ENCODE measurements around the gene DENND1A.

The DENND1A gene

DNA sequence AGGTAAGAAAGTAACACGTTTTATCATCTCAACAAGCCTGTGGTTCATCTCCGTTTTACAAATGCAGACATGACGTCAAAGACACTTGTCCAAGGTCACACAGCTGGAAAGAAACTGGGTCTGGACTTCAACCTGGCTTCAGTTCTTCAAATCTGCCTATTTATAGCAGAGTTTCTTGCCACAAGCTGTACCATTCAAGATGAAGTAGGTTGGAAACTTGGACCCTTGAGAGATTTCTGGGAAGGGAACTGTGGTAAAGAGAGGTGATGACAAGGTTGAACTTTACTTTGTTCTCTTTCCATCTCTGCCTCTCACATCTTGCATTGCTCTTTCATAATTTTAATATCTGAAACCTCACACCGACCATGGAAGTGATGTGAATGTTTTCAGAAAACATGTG is 29.9 kb upstream of the DENND1A start:
- no peak overlapping the region for H3K4me3 ChIP-seq (ENCODE audit: low read depth, low read length)
- in situ Hi-C loops (cut with HindIII; ENCODE audit: low sequenced_read_pairs) = no loop called here
- no peak for DNase-seq (ENCODE audit: low read depth)
- TF ChIP-seq, protein P1, sequence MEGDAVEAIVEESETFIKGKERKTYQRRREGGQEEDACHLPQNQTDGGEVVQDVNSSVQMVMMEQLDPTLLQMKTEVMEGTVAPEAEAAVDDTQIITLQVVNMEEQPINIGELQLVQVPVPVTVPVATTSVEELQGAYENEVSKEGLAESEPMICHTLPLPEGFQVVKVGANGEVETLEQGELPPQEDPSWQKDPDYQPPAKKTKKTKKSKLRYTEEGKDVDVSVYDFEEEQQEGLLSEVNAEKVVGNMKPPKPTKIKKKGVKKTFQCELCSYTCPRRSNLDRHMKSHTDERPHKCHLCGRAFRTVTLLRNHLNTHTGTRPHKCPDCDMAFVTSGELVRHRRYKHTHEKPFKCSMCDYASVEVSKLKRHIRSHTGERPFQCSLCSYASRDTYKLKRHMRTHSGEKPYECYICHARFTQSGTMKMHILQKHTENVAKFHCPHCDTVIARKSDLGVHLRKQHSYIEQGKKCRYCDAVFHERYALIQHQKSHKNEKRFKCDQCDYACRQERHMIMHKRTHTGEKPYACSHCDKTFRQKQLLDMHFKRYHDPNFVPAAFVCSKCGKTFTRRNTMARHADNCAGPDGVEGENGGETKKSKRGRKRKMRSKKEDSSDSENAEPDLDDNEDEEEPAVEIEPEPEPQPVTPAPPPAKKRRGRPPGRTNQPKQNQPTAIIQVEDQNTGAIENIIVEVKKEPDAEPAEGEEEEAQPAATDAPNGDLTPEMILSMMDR (IDR thresholded peaks at IDR 0.05; ENCODE audit: low read depth, low read length, missing control alignments) = no peak

- in situ Hi-C loops (cut with HindIII; ENCODE audit: low sequenced_read_pairs) = no loop called here
- DNase-seq (ENCODE audit: low read depth) = no peak
- H3K4me3 ChIP-seq (ENCODE audit: low read depth, low read length) = no peak overlapping the region
- TF ChIP-seq, protein P1 (IDR thresholded peaks at IDR 0.05; ENCODE audit: low read depth, low read length, missing control alignments) = no peak
Observed at GRCh38 chr9:123957731-123958130, 27.8 kb upstream of the DENND1A start.

- no peak overlapping the region for H3K4me3 ChIP-seq (ENCODE audit: low read depth, low read length)
- DNase-seq (ENCODE audit: low read depth) = no peak
- TF ChIP-seq, protein P1 (IDR thresholded peaks at IDR 0.05; ENCODE audit: low read depth, low read length, missing control alignments) = no peak
- in situ Hi-C loops (cut with HindIII; ENCODE audit: low sequenced_read_pairs) = no loop called here
Observed at GRCh38 chr9:123957168-123957721, 27.3 kb upstream of the DENND1A start.

GRCh38 chr9:123955637-123956036 is 25.7 kb upstream of the DENND1A start:
- H3K4me3 ChIP-seq (ENCODE audit: low read depth, low read length) = no peak overlapping the region
- TF ChIP-seq, protein P1 (IDR thresholded peaks at IDR 0.05; ENCODE audit: low read depth, low read length, missing control alignments) = no peak
- no peak for DNase-seq (ENCODE audit: low read depth)
- in situ Hi-C loops (cut with HindIII; ENCODE audit: low sequenced_read_pairs) = no loop called here

GRCh38 chr9:123954518-123955280 is 24.8 kb upstream of the DENND1A start:
- in situ Hi-C loops (cut with HindIII; ENCODE audit: low sequenced_read_pairs) = no loop called here
- TF ChIP-seq, protein P1 (IDR thresholded peaks at IDR 0.05; ENCODE audit: low read depth, low read length, missing control alignments) = no peak
- DNase-seq (ENCODE audit: low read depth) = no peak
- no peak overlapping the region for H3K4me3 ChIP-seq (ENCODE audit: low read depth, low read length)

- DNase-seq (ENCODE audit: low read depth) = no peak
- TF ChIP-seq, protein P1 (IDR thresholded peaks at IDR 0.05; ENCODE audit: low read depth, low read length, missing control alignments) = no peak
- no peak overlapping the region for H3K4me3 ChIP-seq (ENCODE audit: low read depth, low read length)
- in situ Hi-C loops (cut with HindIII; ENCODE audit: low sequenced_read_pairs) = no loop called here
Observed at GRCh38 chr9:123952641-123953495, 22.9 kb upstream of the DENND1A start.
